Measurements from ENCODE around the gene DIDO1.

- TF ChIP-seq CTCF (IDR thresholded peaks at IDR 0.05) (no peak), EP300 (IDR thresholded peaks at IDR 0.05) (no peak), POLR2AphosphoS5 (IDR thresholded peaks at IDR 0.05) (no peak), POLR2A (IDR thresholded peaks at IDR 0.05) (no peak)
Measured at GRCh38 chr20:62944184-62944583, 17.9 kb upstream of the DIDO1 start.
